Colonic mucosa (tissue), 4 donors: Measurements from ENCODE around the gene IFIH1. TPM values are rescaled to one million over a fixed set of nuclear protein-coding genes. Genes with fewer than 3 reads are reported as not detected.
A peak's percentile ranks its signal among the peaks of the same experiment; 100 is the strongest.

Experiments used
- DNase-seq: peaks from one replicate; pipeline ENCODE4 v3.0.0-alpha.2; 2020
- H3K27ac ChIP-seq: fragments of 200-600 bp; one replicate; pipeline ENCODE4 v1.8.0; 2021
- H3K27me3 ChIP-seq: fragments of 200-600 bp; one replicate; pipeline ENCODE4 v1.8.0; 2021
- H3K36me3 ChIP-seq: fragments of 200-600 bp; one replicate; pipeline ENCODE4 v1.8.0; 2021
- H3K4me1 ChIP-seq: fragments of 200-600 bp; one replicate; pipeline ENCODE4 v1.8.0; 2021; ENCODE audit warnings: mild to moderate bottlenecking
- H3K4me3 ChIP-seq: fragments of 200-600 bp; one replicate; pipeline ENCODE4 v1.8.0; 2021
- H3K9ac ChIP-seq, 2 donors: one replicate each; pipeline ENCODE4 v1.7.0; 2013; ENCODE audit warnings: control low read depth in 2 of 2, low read depth in 2 of 2, low read length in 2 of 2
- H3K9me3 ChIP-seq: fragments of 200-600 bp; one replicate; pipeline ENCODE4 v1.8.0; 2021
- intact Hi-C: fragments of 100-400 bp; cut with DNase I; formaldehyde crosslinking; loops from one replicate; pipeline ENCODE4 v1.14.1; 2022
- total RNA-seq, 2 donors: library from RNA; stranded (reverse); fragmentation: NEBNext Ultra II Directional in 1 of 2; extraction: Animal tissue kit (Norgen Biotek cat#: 25700) in 1 of 2; gene quantifications; one replicate each; pipeline ENCODE4 v1.2.1, GENCODE V29; 2021
- TF ChIP-seq, protein P1 (sequence below): fragments of 200-600 bp; IDR thresholded peaks from one replicate; pipeline ENCODE4 v1.8.0; 2022; ENCODE audit warnings: antibody characterized with exemption, mild to moderate bottlenecking
- donor health status: healthy.
- donor health status: DM: no; HTN: no; CAD: no.
- donor health status: DM: no; HTN: no; CAD: no.

Gene IFIH1
- 10 to 100 TPM; 16.1 to 21.1 TPM for total RNA-seq

- Histone ChIP-seq H3K4me1 (no peaks in the 10 kb centered on the region), H3K27me3 (no peaks in the 10 kb centered on the region), H3K9ac (peak within 1 kb of the TSS; percentile 92 to 96), H3K36me3 (no peaks in the 10 kb centered on the region), H3K9me3 (no peaks in the 10 kb centered on the region), H3K27ac (peak within 1 kb of the TSS; percentile 90), H3K4me3 (peak within 1 kb of the TSS; percentile 78)
- DNase-seq = peak; percentile 92
- TF ChIP-seq, protein P1, sequence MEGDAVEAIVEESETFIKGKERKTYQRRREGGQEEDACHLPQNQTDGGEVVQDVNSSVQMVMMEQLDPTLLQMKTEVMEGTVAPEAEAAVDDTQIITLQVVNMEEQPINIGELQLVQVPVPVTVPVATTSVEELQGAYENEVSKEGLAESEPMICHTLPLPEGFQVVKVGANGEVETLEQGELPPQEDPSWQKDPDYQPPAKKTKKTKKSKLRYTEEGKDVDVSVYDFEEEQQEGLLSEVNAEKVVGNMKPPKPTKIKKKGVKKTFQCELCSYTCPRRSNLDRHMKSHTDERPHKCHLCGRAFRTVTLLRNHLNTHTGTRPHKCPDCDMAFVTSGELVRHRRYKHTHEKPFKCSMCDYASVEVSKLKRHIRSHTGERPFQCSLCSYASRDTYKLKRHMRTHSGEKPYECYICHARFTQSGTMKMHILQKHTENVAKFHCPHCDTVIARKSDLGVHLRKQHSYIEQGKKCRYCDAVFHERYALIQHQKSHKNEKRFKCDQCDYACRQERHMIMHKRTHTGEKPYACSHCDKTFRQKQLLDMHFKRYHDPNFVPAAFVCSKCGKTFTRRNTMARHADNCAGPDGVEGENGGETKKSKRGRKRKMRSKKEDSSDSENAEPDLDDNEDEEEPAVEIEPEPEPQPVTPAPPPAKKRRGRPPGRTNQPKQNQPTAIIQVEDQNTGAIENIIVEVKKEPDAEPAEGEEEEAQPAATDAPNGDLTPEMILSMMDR = no peak
- intact Hi-C loops = no loop called here
These were observed at the start of gene IFIH1 for GRCh38 chr2:162318328-162319180. Gene IFIH1, minus strand, starts transcription at chr2:162318684. Its CDS starts 377 bp downstream, at chr2:162318307.

- Histone ChIP-seq H3K27me3 (no peaks in the 10 kb centered on the region), H3K9ac (no peak overlapping the region), H3K4me1 (no peaks in the 10 kb centered on the region), H3K36me3 (no peaks in the 10 kb centered on the region), H3K4me3 (no peak overlapping the region), H3K9me3 (no peaks in the 10 kb centered on the region), H3K27ac (no peak overlapping the region)
- TF ChIP-seq, protein P1 = no peak
- no peak for DNase-seq
- intact Hi-C loops = no loop called here
These were observed 46.9 kb upstream of the IFIH1 start for GRCh38 chr2:162365392-162365791.

DNA sequence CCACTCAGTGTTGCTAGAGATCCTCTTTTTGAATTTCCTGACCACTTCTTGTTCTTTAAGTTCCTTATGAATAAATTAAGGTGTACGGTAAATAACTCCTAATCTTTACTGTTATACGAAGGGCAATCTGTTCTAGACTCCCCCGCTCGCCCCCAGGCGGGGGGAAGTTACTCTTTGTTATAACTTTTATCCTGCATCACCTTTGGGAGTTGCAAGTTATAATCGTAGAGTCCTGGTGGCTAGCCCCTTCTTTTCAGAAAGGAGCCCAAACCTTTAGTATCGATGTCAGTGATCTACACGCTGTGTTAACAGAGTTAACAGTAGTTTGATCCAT, 26.1 kb upstream of the IFIH1 start:
- no peak for DNase-seq
- Histone ChIP-seq H3K4me1 (peaks cover 4% of the 10 kb centered on the region), H3K9ac (peak overlapping the region; percentile 66 to 82), H3K9me3 (no peaks in the 10 kb centered on the region), H3K27ac (peak overlapping the region; percentile 75), H3K4me3 (peak overlapping the region; percentile 58), H3K36me3 (no peaks in the 10 kb centered on the region), H3K27me3 (no peaks in the 10 kb centered on the region)
- TF ChIP-seq, protein P1 = no peak
- intact Hi-C loops = no loop called here

GRCh38 chr2:162343824-162344616, 25.5 kb upstream of the IFIH1 start, which contains the start of gene GCA:
Gene GCA, plus strand, starts transcription at chr2:162344132. Its CDS starts 117 bp downstream, at chr2:162344249.
- H3K4me1 ChIP-seq = peaks cover 4% of the 10 kb centered on the region
- no peaks in the 10 kb centered on the region for H3K9me3 ChIP-seq
- intact Hi-C loops = no loop called here
- peak within 1 kb of the TSS; percentile 66 to 82 for H3K9ac ChIP-seq
- no peaks in the 10 kb centered on the region for H3K27me3 ChIP-seq
- peak within 1 kb of the TSS; percentile 58 for H3K4me3 ChIP-seq
- peak within 1 kb of the TSS; percentile 75 for H3K27ac ChIP-seq
- TF ChIP-seq, protein P1 = no peak
- H3K36me3 ChIP-seq = no peaks in the 10 kb centered on the region
- peak; percentile 99 for DNase-seq

GRCh38 chr2:162343492-162343823, 25.0 kb upstream of the IFIH1 start:
- TF ChIP-seq, protein P1 = no peak
- peak overlapping the region; percentile 58 for H3K4me3 ChIP-seq
- intact Hi-C loops = no loop called here
- no peak overlapping the region for H3K9ac ChIP-seq
- H3K27ac ChIP-seq = peak overlapping the region; percentile 75
- no peaks in the 10 kb centered on the region for H3K27me3 ChIP-seq
- H3K4me1 ChIP-seq = peaks cover 4% of the 10 kb centered on the region
- no peaks in the 10 kb centered on the region for H3K36me3 ChIP-seq
- DNase-seq = no peak
- no peaks in the 10 kb centered on the region for H3K9me3 ChIP-seq
